Astrocyte of the cerebellum (primary cell): Measurements from ENCODE around the gene MTA3.

Experiments used
- DNase-seq: peaks from one replicate; pipeline ENCODE4 v3.0.0-alpha.2; 2011; ENCODE audit warnings: low read depth
- H3K4me3 ChIP-seq: 2 replicates; pipeline ENCODE4 v1.5.1; 2011; ENCODE audit warnings: mild to moderate bottlenecking, low read depth, low read length, moderate library complexity
- CTCF ChIP-seq: IDR thresholded peaks from 2 replicates; pipeline ENCODE4 v1.5.1; 2012; ENCODE audit warnings: low read length, low read depth, moderate library complexity, mild to moderate bottlenecking; ENCODE audit errors: missing control alignments
- in situ Hi-C: cut with HindIII; loops from 2 replicates; pipeline ENCODE4 v1.10.0; 2017; ENCODE audit warnings: low sequenced_read_pairs

MTA3 gene

GRCh38 chr2:42542871-42543270 is 25.6 kb upstream of the MTA3 start:
- H3K4me3 ChIP-seq = no peak overlapping the region
- in situ Hi-C loops = no loop called here
- TF ChIP-seq CTCF = no peak
- no peak for DNase-seq

GRCh38 chr2:42545023-42545721 is 23.3 kb upstream of the MTA3 start:
- no peak for DNase-seq
- no peak for TF ChIP-seq CTCF
- in situ Hi-C loops = no loop called here
- H3K4me3 ChIP-seq = no peak overlapping the region

- in situ Hi-C loops = no loop called here
- TF ChIP-seq CTCF = no peak
- no peak overlapping the region for H3K4me3 ChIP-seq
Observed at GRCh38 chr2:42545841-42546390, 22.5 kb upstream of the MTA3 start.

GRCh38 chr2:42547014-42547413 is 21.4 kb upstream of the MTA3 start:
- TF ChIP-seq CTCF = no peak
- H3K4me3 ChIP-seq = no peak overlapping the region
- in situ Hi-C loops = no loop called here
- DNase-seq = no peak

More at GRCh38 chr2:42545841-42546390, 22.5 kb upstream of the MTA3 start:
- no peak for DNase-seq

- no peak for DNase-seq
- H3K4me3 ChIP-seq = no peak overlapping the region
- TF ChIP-seq CTCF = no peak
- in situ Hi-C loops = no loop called here
Observed at GRCh38 chr2:42547446-42548295, 20.8 kb upstream of the MTA3 start.

- no peak for DNase-seq
- TF ChIP-seq CTCF = no peak
- H3K4me3 ChIP-seq = no peak overlapping the region
- in situ Hi-C loops = no loop called here
Observed at GRCh38 chr2:42550870-42551269, 17.6 kb upstream of the MTA3 start.
